NCI-H1694 (cell line): Measurements from ENCODE around the gene SIL1.

ENCODE experiments used
- DNase-seq: peaks from one replicate; lab custom pipeline; 2025; lab: John Stamatoyannopoulos, UW

Gene SIL1

GRCh38 chr5:138956801-138957200 lies 241.4 kb downstream of the SIL1 start:
- no peak for DNase-seq

GRCh38 chr5:138955671-138956295 lies 242.4 kb downstream of the SIL1 start:
- DNase-seq = no peak

GRCh38 chr5:138955013-138955660 lies 243.0 kb downstream of the SIL1 start:
- DNase-seq = peak; percentile 64

- no peak for DNase-seq
These were observed 243.7 kb downstream of the SIL1 start for GRCh38 chr5:138954257-138955012.

- peak; percentile 83 for DNase-seq
These were observed 244.5 kb downstream of the SIL1 start for GRCh38 chr5:138953387-138954256.

DNA sequence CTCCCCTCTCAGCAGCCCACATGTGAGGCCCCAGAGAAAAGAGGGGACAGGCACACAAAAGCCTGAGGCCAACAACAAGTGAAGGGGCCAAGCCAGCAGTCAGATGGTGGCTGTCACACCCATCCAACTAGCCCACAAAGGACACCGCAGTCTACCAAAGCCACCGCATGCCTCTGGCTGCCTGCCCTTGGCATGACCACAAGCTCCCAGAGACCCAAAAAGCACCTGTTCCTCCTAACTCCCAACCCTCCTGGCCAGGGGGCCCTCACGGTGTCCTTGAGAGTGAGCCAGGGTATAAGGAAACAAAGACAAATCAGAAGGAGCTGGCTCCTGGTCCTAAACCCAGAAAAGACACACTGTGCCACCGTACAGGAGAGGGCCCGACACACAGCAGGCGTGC lies 245.2 kb downstream of the SIL1 start:
- DNase-seq = no peak

DNA sequence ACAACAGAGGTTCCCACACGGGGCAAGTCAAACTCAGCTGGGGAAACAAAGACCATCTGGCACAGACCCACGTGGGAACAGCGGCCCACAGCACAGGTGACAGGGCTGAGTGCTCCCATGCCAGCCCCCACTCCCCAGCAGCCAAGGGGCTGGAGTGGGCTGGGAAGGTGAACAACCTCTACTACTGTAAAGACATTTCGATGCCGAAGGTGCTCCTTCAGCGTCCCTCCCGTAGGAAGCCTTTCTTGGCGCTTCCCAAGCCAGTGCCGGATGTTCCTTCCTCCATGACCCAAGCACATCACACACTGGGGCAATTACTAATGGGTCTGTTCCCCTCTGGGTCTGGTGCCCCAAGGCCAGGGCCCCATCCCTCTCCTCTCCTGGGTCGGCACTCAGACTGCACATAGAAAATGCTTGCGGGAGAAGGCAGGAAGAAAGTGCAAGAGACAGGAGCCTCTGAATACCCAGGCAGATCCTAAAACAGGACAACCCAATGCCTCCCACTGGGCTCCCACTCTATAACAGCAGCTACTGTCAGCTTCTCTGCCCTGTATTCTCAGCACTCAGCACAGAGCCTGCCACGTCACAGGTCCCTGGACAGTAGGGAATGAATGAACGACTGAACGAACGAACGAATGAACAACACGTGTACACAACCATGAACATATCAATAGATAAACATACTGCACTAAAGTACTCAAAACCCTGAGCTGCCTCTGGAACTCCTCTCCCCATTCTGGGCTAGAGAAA lies 246.0 kb downstream of the SIL1 start:
- DNase-seq = no peak

DNA sequence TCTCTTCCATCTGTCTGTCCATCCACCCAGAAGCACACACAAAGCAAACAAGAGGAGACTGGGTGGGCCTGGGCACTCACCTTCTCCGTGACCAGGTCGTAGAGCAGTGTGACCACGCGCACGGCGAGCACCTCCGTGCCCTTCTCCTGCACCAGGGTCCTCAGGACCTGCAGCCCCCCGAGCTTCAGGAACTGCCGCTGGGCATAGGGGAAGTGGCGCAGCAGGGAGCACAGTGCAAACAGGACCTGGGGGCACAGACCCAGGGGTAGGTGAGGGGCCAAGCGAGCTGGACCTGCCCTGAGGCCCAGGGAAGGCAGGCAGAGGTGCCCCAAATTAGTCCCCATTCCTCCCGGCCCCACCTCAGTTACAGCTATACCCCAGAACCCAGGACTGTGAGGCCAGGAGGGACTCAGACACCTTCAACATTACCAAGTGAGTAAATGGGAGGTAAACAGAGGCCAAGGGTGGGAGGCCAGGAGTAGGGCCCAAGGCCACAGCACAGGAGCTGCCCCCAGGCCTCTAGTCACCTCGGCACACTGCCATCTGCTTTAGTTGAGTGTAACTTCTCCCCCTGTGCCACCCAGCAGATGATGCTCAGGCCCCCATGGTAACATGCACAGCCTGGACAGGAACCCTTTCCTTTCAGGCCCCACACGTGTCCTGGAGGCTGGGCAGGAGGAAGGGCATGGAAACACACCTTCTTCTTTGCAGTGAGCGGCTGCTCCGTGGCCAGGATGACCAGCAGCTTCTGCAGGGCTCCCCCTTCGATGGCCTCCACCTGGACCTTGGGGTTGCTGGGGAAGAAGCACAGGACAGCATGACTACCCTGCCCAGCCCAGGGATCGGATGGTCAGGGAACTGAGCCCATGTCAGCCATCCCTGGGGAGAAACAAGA lies 246.8 kb downstream of the SIL1 start:
- no peak for DNase-seq

DNA sequence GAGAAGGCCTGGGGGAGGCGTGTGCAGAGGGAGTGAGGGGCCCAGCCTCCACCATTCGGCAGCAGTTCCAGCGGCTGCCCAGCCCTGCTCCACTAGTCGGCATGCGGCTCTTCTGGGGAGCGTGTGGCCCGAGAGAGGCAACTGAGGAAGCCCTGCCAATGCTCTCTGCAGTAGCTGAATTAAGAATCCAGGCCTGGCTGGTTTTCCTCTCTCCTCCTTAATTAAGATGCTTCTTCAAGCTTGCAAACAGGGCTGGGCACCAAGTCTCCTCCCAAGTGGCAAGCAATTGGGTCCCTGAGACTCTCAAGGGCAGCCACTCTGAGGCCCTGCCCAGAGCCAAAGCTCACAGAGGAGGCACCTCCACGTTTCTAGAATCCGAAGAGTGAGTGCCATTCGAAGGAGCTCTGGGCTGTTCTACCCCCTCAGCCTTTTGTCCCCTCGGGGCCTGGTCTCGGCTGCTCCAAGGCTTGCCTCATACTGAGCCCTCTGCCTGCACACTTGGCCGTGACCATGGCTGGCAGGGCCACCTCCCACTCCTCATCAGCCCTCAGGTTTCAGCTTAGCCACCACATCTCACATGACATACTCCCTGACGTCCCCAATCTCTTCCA lies 247.6 kb downstream of the SIL1 start:
- no peak for DNase-seq

DNA sequence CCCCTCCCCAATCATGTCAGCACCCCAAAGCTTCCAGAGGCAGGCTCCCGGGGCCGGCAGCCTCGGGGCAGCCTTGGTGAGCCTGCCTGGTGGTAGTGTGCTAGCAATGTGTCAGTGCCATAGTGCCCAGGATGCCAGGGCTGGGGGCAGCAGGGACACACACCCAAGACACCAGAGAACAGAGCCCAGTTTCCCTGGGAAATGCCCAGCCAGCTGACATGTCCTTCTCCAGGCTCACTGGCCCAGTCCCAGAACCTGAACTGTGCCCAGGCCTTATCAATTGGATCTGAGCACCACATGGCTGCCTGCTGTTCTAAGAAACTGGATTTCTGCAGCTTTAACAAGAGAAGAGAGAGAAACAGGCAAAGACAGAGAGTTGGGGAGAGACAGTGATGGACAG lies 248.2 kb downstream of the SIL1 start:
- DNase-seq = no peak

DNA sequence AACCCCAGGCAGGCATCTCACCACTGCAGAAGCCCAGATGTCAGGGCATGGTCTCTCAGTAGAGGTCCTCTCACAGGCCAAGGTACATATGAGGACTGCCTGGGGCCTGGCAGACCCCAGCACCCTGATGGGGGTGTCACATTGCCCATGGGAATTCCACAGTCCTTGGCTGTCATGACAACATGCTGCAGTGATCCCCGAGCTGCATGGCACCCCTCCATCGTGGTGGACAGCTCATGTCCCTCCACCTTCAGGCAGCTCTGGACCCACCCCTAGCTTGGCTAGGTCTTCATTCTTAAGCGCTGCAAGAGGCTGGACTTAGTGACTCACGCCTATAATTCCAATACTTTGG lies 249.0 kb downstream of the SIL1 start:
- no peak for DNase-seq

DNA sequence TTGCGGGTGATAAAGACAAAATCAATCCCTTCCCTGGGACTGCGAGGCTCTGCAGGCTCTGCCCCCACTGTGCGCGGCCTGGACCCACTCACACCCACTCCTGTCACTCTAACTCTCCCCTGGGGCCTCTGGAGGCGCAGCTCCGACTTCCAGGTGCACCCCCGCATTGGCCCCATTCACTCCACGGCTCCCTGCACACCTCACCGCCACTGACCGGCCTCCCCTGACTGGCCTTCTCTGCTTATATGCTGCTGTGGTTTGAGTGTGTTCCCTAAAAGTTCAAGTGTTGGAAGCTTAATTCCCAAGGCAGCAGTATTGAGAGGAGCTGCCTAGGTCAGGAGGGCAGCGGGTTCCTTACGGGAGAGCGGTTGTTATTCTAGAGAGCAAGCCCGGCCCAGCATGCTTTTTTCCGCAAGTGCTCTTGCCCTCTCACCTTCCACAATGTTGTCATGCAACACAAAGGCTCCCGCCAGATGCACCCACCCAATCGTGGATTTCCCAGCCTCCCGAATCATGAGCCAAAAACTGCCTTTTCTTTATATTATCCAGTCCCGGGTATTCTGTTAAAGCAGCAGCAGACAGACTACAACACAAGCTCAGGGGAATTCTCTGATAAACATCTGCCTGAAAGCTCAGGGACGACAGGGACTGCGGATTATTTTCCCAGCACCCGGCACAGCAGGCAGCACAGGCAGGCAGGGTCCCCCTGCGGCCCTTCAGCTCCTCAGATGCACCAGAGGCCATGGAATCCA lies 249.5 kb downstream of the SIL1 start:
- DNase-seq = no peak

GRCh38 chr5:138947780-138948179 lies 250.4 kb downstream of the SIL1 start:
- no peak for DNase-seq

- DNase-seq = no peak
These were observed 251.2 kb downstream of the SIL1 start for GRCh38 chr5:138946831-138947560.

GRCh38 chr5:138946241-138946623 lies 251.9 kb downstream of the SIL1 start:
- DNase-seq = no peak

DNA sequence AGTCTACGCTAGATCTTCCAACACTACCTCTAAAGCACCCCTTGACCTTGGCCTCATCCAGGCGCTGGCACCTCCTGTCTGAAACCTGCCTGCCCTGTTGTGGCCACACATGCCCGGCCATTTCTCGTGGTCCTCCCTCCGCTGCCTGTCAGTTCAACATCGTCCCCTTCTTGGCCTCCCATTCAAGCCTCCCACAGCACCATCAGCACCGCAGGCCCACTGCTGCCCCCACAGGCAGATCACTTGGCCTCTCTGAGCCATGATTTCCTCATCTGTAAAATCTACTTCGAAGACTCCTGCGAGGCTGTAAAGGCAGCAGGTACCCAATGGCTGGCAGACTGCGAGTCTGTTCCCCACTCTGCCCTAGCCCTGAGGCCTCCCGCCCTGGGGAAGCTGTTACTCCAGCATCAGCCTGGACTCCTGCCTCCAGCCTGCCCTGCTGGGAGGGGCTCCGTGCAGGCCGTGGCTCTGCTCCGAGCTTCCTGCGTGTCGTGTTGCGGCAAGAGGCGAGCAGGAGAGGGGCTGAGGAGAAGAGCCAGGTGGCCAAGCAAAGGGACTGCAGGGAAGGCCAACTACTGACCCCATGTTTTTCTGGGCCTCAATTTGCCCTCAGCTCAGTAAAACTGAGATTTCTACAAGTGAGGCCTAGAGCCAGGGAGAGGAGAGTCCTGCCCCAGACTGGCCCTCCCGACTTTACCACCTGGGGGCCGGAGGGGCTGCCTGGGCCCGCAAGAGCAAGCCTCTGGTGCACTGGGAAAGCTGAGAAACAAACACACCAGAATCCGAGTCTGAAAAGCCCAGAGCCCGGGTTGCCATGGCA lies 252.5 kb downstream of the SIL1 start:
- no peak for DNase-seq

DNA sequence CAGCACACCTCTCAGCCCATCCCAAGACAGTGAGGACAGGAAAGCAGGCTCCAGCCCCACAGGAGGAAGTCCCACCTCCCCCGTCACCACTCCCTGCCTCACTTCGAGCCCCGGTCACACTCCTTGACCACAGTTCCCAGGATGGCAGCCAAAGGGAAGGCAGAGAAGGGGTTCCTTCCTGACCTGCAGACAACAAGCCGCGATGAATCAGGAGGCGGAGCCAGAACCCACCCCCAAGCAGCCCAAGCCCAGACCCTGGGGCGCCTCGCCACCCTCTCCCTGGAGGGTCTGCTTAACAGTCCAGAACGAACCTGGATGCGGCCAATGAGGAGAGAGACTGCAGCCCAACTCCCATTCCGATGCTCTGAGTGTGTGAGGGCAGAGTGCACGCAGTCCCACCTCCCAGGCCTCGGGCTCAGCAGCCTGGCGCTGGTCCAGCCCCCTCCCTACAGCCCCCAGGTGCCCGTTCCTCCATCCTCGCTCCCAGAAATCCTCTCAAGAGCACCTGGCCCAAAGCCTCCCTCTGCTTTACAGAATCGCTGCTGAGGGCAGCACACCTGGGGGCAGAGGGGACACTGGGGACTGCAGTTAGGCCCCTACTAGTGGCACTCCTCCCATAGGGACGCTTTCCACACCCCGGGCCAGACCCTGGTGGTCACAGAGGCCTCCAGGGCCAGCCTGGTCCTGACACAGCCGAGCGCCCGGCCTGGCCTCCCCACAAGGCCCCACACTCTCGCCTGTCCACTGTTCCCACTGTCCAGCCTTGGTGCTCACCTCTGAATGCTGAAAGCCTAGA lies 253.4 kb downstream of the SIL1 start:
- DNase-seq = no peak
